IMR-90 (cell line): ENCODE results near the gene SF3B3. TPM values are rescaled to one million over a fixed set of nuclear protein-coding genes. Genes with fewer than 3 reads are reported as not detected.

ENCODE experiments used
- ATAC-seq: fragments of 200-7000 bp; cut with Tn5 transposase; 2 replicates; pipeline ENCODE4 v1.9.1; 2020; ENCODE audit warnings: low read depth, mild to moderate bottlenecking, moderate library complexity
- BruUV-seq: library from RNA; stranded (reverse); fragments of 400-500 nt; replicated peaks from 2 replicates; lab custom pipeline; 2021; lab: Mats Ljungman, UMichigan
- CTCF ChIA-PET: fragments of 300-600 bp; formaldehyde crosslinking; extraction: SDS; loops from one replicate; lab custom pipeline; 2021; ENCODE audit warnings: antibody characterized with exemption; lab: Yijun Ruan, JAX
- POLR2A ChIA-PET: fragments of 300-600 bp; sonication (Branson Sonifier 250); formaldehyde crosslinking; loops from one replicate; lab custom pipeline; 2022; ENCODE audit warnings: antibody characterized with exemption; ENCODE audit not compliant: unreplicated experiment; lab: Charles Lee
- DNase-seq: peaks from one replicate; pipeline ENCODE4 v3.0.0; 2013
- H2AFZ ChIP-seq: replicated peaks from 2 replicates; pipeline ENCODE3; 2013; ENCODE audit warnings: low read length, mild to moderate bottlenecking; ENCODE audit not compliant: poor library complexity
- H2AK5ac ChIP-seq: 2 replicates; pipeline ENCODE4 v1.6.1; 2013; ENCODE audit warnings: low read depth, low read length, inconsistent platforms
- H2AK9ac ChIP-seq: replicated peaks from 2 replicates; pipeline ENCODE3; 2013; ENCODE audit warnings: mild to moderate bottlenecking, low read depth, low read length, moderate library complexity; ENCODE audit not compliant: poor library complexity
- H2BK120ac ChIP-seq: 2 replicates; pipeline ENCODE4 v1.6.1; 2013; ENCODE audit warnings: low read depth, low read length, inconsistent platforms
- H2BK15ac ChIP-seq: 3 replicates; pipeline ENCODE4 v1.6.1; 2013; ENCODE audit warnings: low read depth, low read length, inconsistent platforms
- H2BK20ac ChIP-seq: 2 replicates; pipeline ENCODE4 v1.6.1; 2013; ENCODE audit warnings: low read depth, mild to moderate bottlenecking, inconsistent platforms, low read length, moderate library complexity
- H2BK5ac ChIP-seq: 2 replicates; pipeline ENCODE4 v1.6.1; 2013; ENCODE audit warnings: mild to moderate bottlenecking, low read depth, low read length, inconsistent platforms; ENCODE audit not compliant: poor library complexity, severe bottlenecking
- H3K14ac ChIP-seq: replicated peaks from 2 replicates; pipeline ENCODE4 v1.6.1; 2013; ENCODE audit warnings: low read depth, low read length, inconsistent platforms
- H3K18ac ChIP-seq: 2 replicates; pipeline ENCODE4 v1.6.1; 2013; ENCODE audit warnings: low read depth, low read length, control low read depth
- H3K23ac ChIP-seq: 2 replicates; pipeline ENCODE4 v1.6.1; 2013; ENCODE audit warnings: low read depth, low read length, inconsistent platforms
- H3K27ac ChIP-seq: 2 replicates; pipeline ENCODE4 v1.5.1; 2013; ENCODE audit warnings: mild to moderate bottlenecking, control low read depth, low read length; ENCODE audit not compliant: insufficient read depth
- H3K27me3 ChIP-seq: 2 replicates; pipeline ENCODE4 v1.6.1; 2013; ENCODE audit warnings: low read length; ENCODE audit not compliant: control insufficient read depth, insufficient read depth
- H3K36me3 ChIP-seq: 2 replicates; pipeline ENCODE4 v1.6.1; 2013; ENCODE audit warnings: low read length, mixed read lengths; ENCODE audit not compliant: control insufficient read depth, insufficient read depth
- H3K4ac ChIP-seq: 2 replicates; pipeline ENCODE4 v1.6.1; 2013; ENCODE audit warnings: low read depth, low read length, inconsistent platforms
- H3K4me1 ChIP-seq: 2 replicates; pipeline ENCODE4 v1.6.1; 2013; ENCODE audit warnings: low read length, mixed read lengths; ENCODE audit not compliant: control insufficient read depth, insufficient read depth
- H3K4me2 ChIP-seq: 2 replicates; pipeline ENCODE4 v1.6.1; 2013; ENCODE audit warnings: low read depth, mild to moderate bottlenecking, control low read depth, low read length, moderate library complexity
- H3K4me3 ChIP-seq: 2 replicates; pipeline ENCODE4 v1.5.1; 2013; ENCODE audit warnings: low read depth, mild to moderate bottlenecking, control low read depth, low read length, moderate library complexity; ENCODE audit not compliant: insufficient read depth
- H3K56ac ChIP-seq: 2 replicates; pipeline ENCODE4 v1.6.1; 2013; ENCODE audit warnings: low read length, inconsistent platforms; ENCODE audit not compliant: insufficient read depth; ENCODE audit errors: extremely low read depth
- H3K79me1 ChIP-seq, 2 experiments: 2 replicates each; pipeline ENCODE4 v1.6.1; 2013; ENCODE audit warnings: low read length in 2 of 2, inconsistent platforms in 1 of 2, low read depth in 1 of 2
- H3K9ac ChIP-seq: 2 replicates; pipeline ENCODE4 v1.6.1; 2013; ENCODE audit warnings: low read depth, low read length, control low read depth
- H3K9me1 ChIP-seq: 2 replicates; pipeline ENCODE4 v1.6.1; 2013; ENCODE audit warnings: low read length, inconsistent platforms; ENCODE audit not compliant: insufficient read depth
- H3K9me3 ChIP-seq: 2 replicates; pipeline ENCODE4 v1.6.1; 2013; ENCODE audit warnings: low read length; ENCODE audit not compliant: control insufficient read depth, insufficient read depth
- H4K20me1 ChIP-seq: 2 replicates; pipeline ENCODE4 v1.6.1; 2013; ENCODE audit warnings: low read length, inconsistent platforms; ENCODE audit not compliant: insufficient read depth
- H4K5ac ChIP-seq: 2 replicates; pipeline ENCODE4 v1.6.1; 2013; ENCODE audit warnings: mild to moderate bottlenecking, low read depth, low read length, control low read depth
- H4K8ac ChIP-seq, 2 experiments: 2 replicates each; pipeline ENCODE4 v1.6.1; 2013; ENCODE audit warnings: low read depth in 2 of 2, low read length in 2 of 2, control low read depth in 1 of 2, inconsistent platforms in 1 of 2
- H4K91ac ChIP-seq: 2 replicates; pipeline ENCODE4 v1.6.1; 2013; ENCODE audit warnings: low read depth, low read length, inconsistent platforms; ENCODE audit not compliant: insufficient read depth
- BHLHE40 ChIP-seq: fragments of 150-350 bp; IDR thresholded peaks from 2 replicates; pipeline ENCODE4 v1.6.1; 2016; ENCODE audit warnings: mild to moderate bottlenecking, low read depth, low read length
- CEBPB ChIP-seq: IDR thresholded peaks from 2 replicates; pipeline ENCODE4 v1.6.1; 2012; ENCODE audit warnings: low read depth, low read length, improper control_type of control experiment
- CTCF ChIP-seq: conservative IDR thresholded peaks from 2 replicates; pipeline ENCODE4 v1.5.1; 2012; ENCODE audit warnings: mild to moderate bottlenecking, low read depth, low read length, improper control_type of control experiment
- FOS ChIP-seq: fragments of 150-350 bp; IDR thresholded peaks from 2 replicates; pipeline ENCODE4 v1.6.1; 2016; ENCODE audit warnings: low read depth, low read length
- MAFK ChIP-seq: IDR thresholded peaks from 2 replicates; pipeline ENCODE4 v1.6.1; 2012; ENCODE audit warnings: low read depth, low read length, improper control_type of control experiment
- RAD21 ChIP-seq: IDR thresholded peaks from 2 replicates; pipeline ENCODE4 v1.6.1; 2012; ENCODE audit warnings: low read length, improper control_type of control experiment
- RCOR1 ChIP-seq: IDR thresholded peaks from 2 replicates; pipeline ENCODE4 v1.6.1; 2012; ENCODE audit warnings: mild to moderate bottlenecking, low read length, improper control_type of control experiment; ENCODE audit not compliant: insufficient replicate concordance
- RFX5 ChIP-seq: IDR thresholded peaks from 2 replicates; pipeline ENCODE4 v1.8.0; 2012; ENCODE audit warnings: low read depth, mild to moderate bottlenecking, low read length, moderate library complexity
- WGBS, 2 experiments: methylation state at CpG; one replicate each; pipeline versions ENCODE4 v1.1.5 to v1.1.7; 2013; ENCODE audit warnings: missing lambda C conversion rate in 2 of 2; ENCODE audit not compliant: insufficient read length in 1 of 2; ENCODE audit errors: extremely low coverage in 2 of 2; 5-methylcytosine and 5-hydroxymethylcytosine counted together
- dilution Hi-C: fragments of 300-500 bp; cut with HindIII; formaldehyde crosslinking; loops from one replicate; pipeline ENCODE4 v1.14.3; 2018; ENCODE audit warnings: low sequenced_read_pairs; ENCODE audit not compliant: unreplicated experiment
- in situ Hi-C: fragments of 300-500 bp; cut with MboI; formaldehyde crosslinking; loops from 3 replicates; pipeline ENCODE4 v1.14.3; 2019; ENCODE audit warnings: low sequenced_read_pairs, inconsistent platforms, mixed read lengths
- intact Hi-C: fragments of 100-400 bp; cut with micrococcal nuclease; formaldehyde crosslinking; loops from 2 replicates; pipeline ENCODE4 v1.10.0; 2022
- polyA plus RNA-seq, 3 experiments: library from polyadenylated mRNA; depleted of rRNA; stranded (reverse); fragments of >200 nt; gene quantifications; 2 replicates each; pipeline ENCODE4 v1.2.3, GENCODE V29; 2012; ENCODE audit warnings: low replicate concordance in 1 of 3
- total RNA-seq: library from RNA; depleted of rRNA; stranded (reverse); fragments of >200 nt; gene quantifications from 2 replicates; pipeline ENCODE4 v1.2.3, GENCODE V29; 2012

Gene SF3B3
- total and polyA plus RNA-seq, 2 of the 4 experiments (the other 2 are of a cell fraction), result 97.9 to 134 TPM

GRCh38 chr16:70495425-70496182 lies 28.0 kb upstream of the SF3B3 start:
- ATAC-seq (no peak), DNase-seq (no peak)
- H3K4me3 ChIP-seq, result no peak overlapping the region
- no TSS peak for BruUV-seq
- POLR2A ChIA-PET, result no interaction called here
- H2AK9ac ChIP-seq, result no peak overlapping the region
- CTCF ChIA-PET, result no interaction called here
- no peak overlapping the region for H3K56ac ChIP-seq
- no peak overlapping the region for H3K27ac ChIP-seq
- no peak overlapping the region for H2BK15ac ChIP-seq
- no peak overlapping the region for H2BK5ac ChIP-seq
- 93% methylated on average over 5 of the region's 9 CpGs; no CpG with 5 or more reads in 1 of the 2 experiments for WGBS, 2 experiments
- H3K4me1 ChIP-seq, result peaks cover 3% of the 10 kb centered on the region
- H3K36me3 ChIP-seq, result peaks cover 41% of the 10 kb centered on the region
- in situ Hi-C loops, result no loop called here
- H2BK20ac ChIP-seq, result no peak overlapping the region
- no peak overlapping the region for H3K23ac ChIP-seq
- intact Hi-C loops, result no loop called here
- peaks cover 9% of the 10 kb centered on the region for H3K9me1 ChIP-seq
- H2AK5ac ChIP-seq, result no peak overlapping the region
- H3K18ac ChIP-seq, result no peak overlapping the region
- no peak for TF ChIP-seq CTCF
- no peak for TF ChIP-seq RFX5
- TF ChIP-seq RCOR1, result no peak
- no peak for TF ChIP-seq FOS
- no peak for TF ChIP-seq CEBPB
- no peak for TF ChIP-seq RAD21
- no peak for TF ChIP-seq MAFK
- no peak for TF ChIP-seq BHLHE40
- H3K79me1 ChIP-seq, result no peaks in the 10 kb centered on the region
- H3K9me3 ChIP-seq, result no peaks in the 10 kb centered on the region
- no peaks in the 10 kb centered on the region for H3K27me3 ChIP-seq
- H4K20me1 ChIP-seq, result no peaks in the 10 kb centered on the region
- H2AFZ ChIP-seq, result no peak overlapping the region
- H4K5ac ChIP-seq, result no peak overlapping the region
- no peak overlapping the region for H3K4me2 ChIP-seq
- H2BK120ac ChIP-seq, result no peak overlapping the region
- H3K4ac ChIP-seq, result no peak overlapping the region
- dilution Hi-C loops, result no loop called here
- no peak overlapping the region for H3K14ac ChIP-seq
- H4K91ac ChIP-seq, result no peak overlapping the region
- H4K8ac ChIP-seq, result no peak overlapping the region
- no peak overlapping the region for H3K9ac ChIP-seq
